ENCODE measurements around the gene ZNF408.

GRCh38 chr11:46658259-46658658, 42.6 kb upstream of the ZNF408 start:
- TF ChIP-seq CTCF (IDR thresholded peaks at IDR 0.05) (no peak), ZFX (IDR thresholded peaks at IDR 0.05; ENCODE audit: borderline replicate concordance) (no peak)

Data from 22Rv1 (cell line).